ENCODE results near the gene TEC. TPM values are rescaled to one million over a fixed set of nuclear protein-coding genes. Genes with fewer than 3 reads are reported as not detected.

Gene TEC
- total RNA-seq, 1 donor from 2014 or later = 3.2 TPM

DNA sequence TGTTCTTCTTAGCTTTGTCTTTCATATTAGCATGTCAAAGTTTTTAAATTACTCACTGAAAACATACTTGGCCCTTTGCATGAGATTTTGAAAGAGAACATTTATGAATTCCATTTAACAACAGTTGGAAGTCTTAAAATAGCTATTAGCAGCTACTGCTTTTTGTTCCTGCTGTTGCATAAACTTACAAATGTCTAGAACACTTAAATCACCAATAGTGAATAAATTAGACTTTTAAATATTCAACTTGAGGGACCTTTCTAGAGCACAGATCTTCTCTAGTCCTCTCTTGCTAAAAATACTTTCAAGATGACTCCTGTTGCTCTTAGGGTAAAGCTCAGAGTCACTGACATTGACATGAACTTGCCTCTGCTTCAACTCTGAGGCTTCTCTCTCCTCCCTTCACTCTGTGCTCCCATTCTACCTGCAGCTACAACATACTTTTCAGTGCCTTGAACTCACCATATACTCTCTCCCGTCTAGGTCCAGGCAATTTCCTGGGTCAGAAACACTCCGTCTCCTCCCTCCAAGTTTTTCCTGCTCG is 119.7 kb downstream of the TEC start:
- DNase-seq (ENCODE audit: low read depth) = no peak
- H3K36me3 ChIP-seq (ENCODE audit: control insufficient read depth, insufficient read depth, low read length) = no peaks in the 10 kb centered on the region
- no peak overlapping the region for H3K4me3 ChIP-seq (ENCODE audit: low read depth, low read length)

GRCh38 chr4:48147621-48148020 is 122.0 kb downstream of the TEC start:
- no peak for DNase-seq (ENCODE audit: low read depth)
- no peak for TF ChIP-seq CTCF (IDR thresholded peaks at IDR 0.05; ENCODE audit: insufficient read depth, low read length, poor library complexity, severe bottlenecking)
- Histone ChIP-seq H3K4me3 (ENCODE audit: low read depth, low read length) (no peak overlapping the region), H3K27me3 (ENCODE audit: control insufficient read depth, insufficient read depth, low read length) (no peaks in the 10 kb centered on the region), H3K36me3 (ENCODE audit: control insufficient read depth, insufficient read depth, low read length) (no peaks in the 10 kb centered on the region)

More for the DNA sequence above, 119.7 kb downstream of the TEC start:
- no peaks in the 10 kb centered on the region for H3K27me3 ChIP-seq (ENCODE audit: control insufficient read depth, insufficient read depth, low read length)
- TF ChIP-seq CTCF (IDR thresholded peaks at IDR 0.05; ENCODE audit: insufficient read depth, low read length, poor library complexity, severe bottlenecking) = no peak

GRCh38 chr4:48141048-48141447 is 128.6 kb downstream of the TEC start:
- Histone ChIP-seq H3K36me3 (ENCODE audit: control insufficient read depth, insufficient read depth, low read length) (no peaks in the 10 kb centered on the region), H3K27me3 (ENCODE audit: control insufficient read depth, insufficient read depth, low read length) (no peaks in the 10 kb centered on the region), H3K4me3 (ENCODE audit: low read depth, low read length) (no peak overlapping the region)
- no peak for DNase-seq (ENCODE audit: low read depth)
- TF ChIP-seq CTCF (IDR thresholded peaks at IDR 0.05; ENCODE audit: insufficient read depth, low read length, poor library complexity, severe bottlenecking) = peak; percentile 42

GRCh38 chr4:48139691-48140090 is 129.9 kb downstream of the TEC start:
- DNase-seq (ENCODE audit: low read depth) = no peak
- no peaks in the 10 kb centered on the region for H3K27me3 ChIP-seq (ENCODE audit: control insufficient read depth, insufficient read depth, low read length)
- no peaks in the 10 kb centered on the region for H3K36me3 ChIP-seq (ENCODE audit: control insufficient read depth, insufficient read depth, low read length)
- no peak overlapping the region for H3K4me3 ChIP-seq (ENCODE audit: low read depth, low read length)
- no peak for TF ChIP-seq CTCF (IDR thresholded peaks at IDR 0.05; ENCODE audit: insufficient read depth, low read length, poor library complexity, severe bottlenecking)

GRCh38 chr4:48138936-48139335 is 130.7 kb downstream of the TEC start:
- Histone ChIP-seq H3K27me3 (ENCODE audit: control insufficient read depth, insufficient read depth, low read length) (no peaks in the 10 kb centered on the region), H3K4me3 (ENCODE audit: low read depth, low read length) (no peak overlapping the region), H3K36me3 (ENCODE audit: control insufficient read depth, insufficient read depth, low read length) (no peaks in the 10 kb centered on the region)
- DNase-seq (ENCODE audit: low read depth) = no peak
- no peak for TF ChIP-seq CTCF (IDR thresholded peaks at IDR 0.05; ENCODE audit: insufficient read depth, low read length, poor library complexity, severe bottlenecking)

- no peak overlapping the region for H3K4me3 ChIP-seq (ENCODE audit: low read depth, low read length)
- no peak for DNase-seq (ENCODE audit: low read depth)
- no peak for TF ChIP-seq CTCF (IDR thresholded peaks at IDR 0.05; ENCODE audit: insufficient read depth, low read length, poor library complexity, severe bottlenecking)
- H3K27me3 ChIP-seq (ENCODE audit: control insufficient read depth, insufficient read depth, low read length) = no peaks in the 10 kb centered on the region
- H3K36me3 ChIP-seq (ENCODE audit: control insufficient read depth, insufficient read depth, low read length) = no peaks in the 10 kb centered on the region
Measured at GRCh38 chr4:48138511-48138910, 131.1 kb downstream of the TEC start.

Measured in kidney epithelial cell (primary cell).